Keratinocyte (primary cell): Measurements from ENCODE around the gene RELCH. TPM values are rescaled to one million over a fixed set of nuclear protein-coding genes. Genes with fewer than 3 reads are reported as not detected.

ENCODE experiments used
- DNase-seq: peaks from one replicate; pipeline ENCODE4 v3.0.0-alpha.2; 2011; ENCODE audit warnings: low read depth, missing footprints, low spot score
- FAIRE-seq: peaks from 2 replicates; lab custom pipeline; 2011; peaks lifted over from hg19 to GRCh38; lab: Jason Lieb, UNC
- H2AFZ ChIP-seq: 2 replicates; pipeline ENCODE4 v1.6.0; 2012; ENCODE audit warnings: low read length, control low read depth, inconsistent platforms; ENCODE audit not compliant: control insufficient read depth
- H3K27ac ChIP-seq: 2 replicates; pipeline ENCODE4 v1.5.1; 2011; ENCODE audit warnings: low read length; ENCODE audit not compliant: control insufficient read depth, insufficient read depth
- H3K27me3 ChIP-seq: 3 replicates; pipeline ENCODE4 v1.6.0; 2011; ENCODE audit warnings: low read length; ENCODE audit not compliant: control insufficient read depth, insufficient read depth; ENCODE audit errors: extremely low read depth
- H3K36me3 ChIP-seq, 2 experiments: 2 replicates in 1 of 2; 3 replicates in 1 of 2; pipeline ENCODE4 v1.5.1; 2011; ENCODE audit warnings: low read length in 2 of 2, mild to moderate bottlenecking in 1 of 2; ENCODE audit not compliant: control insufficient read depth in 2 of 2, insufficient read depth in 2 of 2; ENCODE audit errors: extremely low read depth in 1 of 2
- H3K4me1 ChIP-seq: 3 replicates; pipeline ENCODE4 v1.5.1; 2011; ENCODE audit warnings: low read length; ENCODE audit not compliant: control insufficient read depth, insufficient read depth; ENCODE audit errors: extremely low read depth
- H3K4me2 ChIP-seq: 3 replicates; pipeline ENCODE4 v1.6.0; 2011; ENCODE audit warnings: low read depth, low read length; ENCODE audit not compliant: control insufficient read depth, insufficient read depth; ENCODE audit errors: extremely low read depth
- H3K4me3 ChIP-seq, 3 experiments: fragments of 200-600 bp in 1 of 3; sonication (generic) in 1 of 3; 2 replicates in 2 of 3; 3 replicates in 1 of 3; pipeline ENCODE4 v1.5.1; 2011 to 2016; ENCODE audit warnings: low read length in 3 of 3, mild to moderate bottlenecking in 3 of 3, control low read depth in 2 of 3, inconsistent platforms in 1 of 3, low read depth in 1 of 3, mixed read lengths in 1 of 3, mixed run types in 1 of 3, moderate library complexity in 1 of 3; ENCODE audit not compliant: control insufficient read depth in 2 of 3, insufficient read depth in 2 of 3; ENCODE audit errors: extremely low read depth in 1 of 3
- H3K79me2 ChIP-seq: 2 replicates; pipeline ENCODE4 v1.6.0; 2012; ENCODE audit warnings: low read length; ENCODE audit not compliant: control insufficient read depth, insufficient read depth
- H3K9ac ChIP-seq: 3 replicates; pipeline ENCODE4 v1.6.0; 2011; ENCODE audit warnings: low read length; ENCODE audit not compliant: control insufficient read depth, insufficient read depth; ENCODE audit errors: extremely low read depth
- H3K9me1 ChIP-seq: 3 replicates; pipeline ENCODE4 v1.6.0; 2011; ENCODE audit warnings: low read length; ENCODE audit not compliant: control insufficient read depth, insufficient read depth; ENCODE audit errors: extremely low read depth
- H3K9me3 ChIP-seq: 2 replicates; pipeline ENCODE4 v1.5.1; 2012; ENCODE audit warnings: low read depth, low read length; ENCODE audit not compliant: control insufficient read depth
- H4K20me1 ChIP-seq: 3 replicates; pipeline ENCODE4 v1.6.0; 2011; ENCODE audit warnings: low read length; ENCODE audit not compliant: control insufficient read depth, insufficient read depth; ENCODE audit errors: extremely low read depth
- CTCF ChIP-seq, 3 experiments: IDR thresholded peaks in 1 of 3; conservative IDR thresholded peaks in 1 of 3; optimal IDR thresholded peaks in 1 of 3; 2 replicates in 2 of 3; 3 replicates in 1 of 3; pipeline versions ENCODE3 to v1.5.1; 2011; ENCODE audit warnings: low read length in 3 of 3, mild to moderate bottlenecking in 3 of 3, moderate library complexity in 2 of 3, control low read depth in 1 of 3, inconsistent platforms in 1 of 3; ENCODE audit not compliant: insufficient read depth in 2 of 3; ENCODE audit errors: extremely low read depth in 1 of 3
- EZH2 ChIP-seq: IDR thresholded peaks from one replicate; pipeline ENCODE4 v1.6.1; 2012; ENCODE audit warnings: inconsistent platforms, mild to moderate bottlenecking, low read length, moderate library complexity
- dilution Hi-C: fragments of 300-500 bp; cut with MboI; formaldehyde crosslinking; loops from one replicate; pipeline ENCODE4 v1.7.0; 2020; ENCODE audit warnings: low sequenced_read_pairs; ENCODE audit not compliant: extremely low pct_ligation_motif_present
- polyA plus RNA-seq, 5 experiments: library from polyadenylated mRNA; depleted of rRNA in 3 of 5; stranded (reverse) in 3 of 5; stranded (forward) in 1 of 5; unstranded in 1 of 5; fragments of >200 nt; gene quantifications; 1 replicate in 1 of 5; 2 replicates in 3 of 5; 3 replicates in 1 of 5; pipeline versions ENCODE4 v1.2.1 to v1.2.3, GENCODE V29; 2011 to 2012; ENCODE audit warnings: missing spikeins in 2 of 5, low read depth in 1 of 5, low replicate concordance in 1 of 5

The RELCH gene
- polyA plus RNA-seq, 1 donor (not counting 4 experiments of a cell fraction or from before 2014, with no cell fraction given), result 21.8 TPM

- H4K20me1 ChIP-seq, result no peaks in the 10 kb centered on the region
- TF ChIP-seq CTCF (optimal IDR thresholded peaks at IDR 0.05 in 1 of 3, IDR thresholded peaks at IDR 0.05 in 1 of 3, conservative IDR thresholded peaks at IDR 0.05 in 1 of 3; ENCODE audit: extremely low read depth in 1 of 3, insufficient read depth in 2 of 3, low read length in 3 of 3) (no peak), EZH2 (no peak)
- H3K36me3 ChIP-seq, result no peaks in the 10 kb centered on the region
- peaks cover 8% of the 10 kb centered on the region for H3K27me3 ChIP-seq
- H3K4me3 ChIP-seq, result no peak overlapping the region
- H3K79me2 ChIP-seq, result no peaks in the 10 kb centered on the region
- H3K4me1 ChIP-seq, result peaks cover 6% of the 10 kb centered on the region
- no peaks in the 10 kb centered on the region for H3K9me3 ChIP-seq
- H2AFZ ChIP-seq, result no peak overlapping the region
- no peaks in the 10 kb centered on the region for H3K9me1 ChIP-seq
- no peak overlapping the region for H3K9ac ChIP-seq
- H3K4me2 ChIP-seq, result no peak overlapping the region
- DNase-seq (no peak), FAIRE-seq (no peak)
- dilution Hi-C loops, result no loop called here
- no peak overlapping the region for H3K27ac ChIP-seq
Observed at GRCh38 chr18:62331581-62332356, 144.7 kb downstream of the RELCH start.

- Histone ChIP-seq H2AFZ (no peak overlapping the region), H3K79me2 (no peaks in the 10 kb centered on the region), H4K20me1 (no peaks in the 10 kb centered on the region), H3K27ac (no peak overlapping the region), H3K9me1 (no peaks in the 10 kb centered on the region), H3K9me3 (no peaks in the 10 kb centered on the region), H3K4me2 (no peak overlapping the region), H3K9ac (no peak overlapping the region), H3K36me3 (no peaks in the 10 kb centered on the region), H3K27me3 (peaks cover 1% of the 10 kb centered on the region), H3K4me1 (peaks cover 6% of the 10 kb centered on the region), H3K4me3 (no peak overlapping the region)
- dilution Hi-C loops, result no loop called here
- FAIRE-seq, result no peak
- no peak for DNase-seq
- no peak for TF ChIP-seq EZH2
- TF ChIP-seq CTCF (optimal IDR thresholded peaks at IDR 0.05 in 1 of 3, IDR thresholded peaks at IDR 0.05 in 1 of 3, conservative IDR thresholded peaks at IDR 0.05 in 1 of 3; ENCODE audit: extremely low read depth in 1 of 3, insufficient read depth in 2 of 3, low read length in 3 of 3), result no peak
Observed at GRCh38 chr18:62332431-62332830, 145.4 kb downstream of the RELCH start.
